HepG2 (cell line): Measurements from ENCODE around the gene UTP3. TPM values are rescaled to one million over a fixed set of nuclear protein-coding genes. Genes with fewer than 3 reads are reported as not detected.
A peak's percentile ranks its signal among the peaks of the same experiment; 100 is the strongest.

ENCODE experiments used
- ATF1 ChIP-seq: IDR thresholded peaks from 2 replicates; pipeline ENCODE4 v1.6.1; 2016; ENCODE audit warnings: mild to moderate bottlenecking, control low read depth
- BCL3 ChIP-seq: sonication (generic); formaldehyde crosslinking; IDR thresholded peaks from 2 replicates; pipeline ENCODE4 v1.5.1; 2020; ENCODE audit warnings: mild to moderate bottlenecking, missing genetic modification reagents, moderate library complexity
- ETS1 ChIP-seq: sonication (generic); formaldehyde crosslinking; IDR thresholded peaks from 2 replicates; pipeline ENCODE4 v1.4.0; 2020; ENCODE audit warnings: missing genetic modification reagents
- GLI4 ChIP-seq: sonication (generic); formaldehyde crosslinking; IDR thresholded peaks from 2 replicates; pipeline ENCODE4 v1.5.1; 2020; ENCODE audit warnings: missing genetic modification reagents, mild to moderate bottlenecking, moderate library complexity, borderline replicate concordance
- HDAC1 ChIP-seq: sonication (generic); formaldehyde crosslinking; IDR thresholded peaks from 2 replicates; pipeline ENCODE4 v1.5.1; 2020; ENCODE audit warnings: mild to moderate bottlenecking, missing genetic modification reagents
- HNRNPLL ChIP-seq: fragments of 200-400 bp; formaldehyde crosslinking; IDR thresholded peaks from 2 replicates; pipeline ENCODE4 v1.6.1; 2017; ENCODE audit warnings: mild to moderate bottlenecking, low read depth, low read length; ENCODE audit not compliant: poor library complexity, severe bottlenecking
- MEIS1 ChIP-seq: sonication (generic); formaldehyde crosslinking; IDR thresholded peaks from 2 replicates; pipeline ENCODE4 v1.9.0; 2021; ENCODE audit warnings: mild to moderate bottlenecking, missing genetic modification reagents, moderate library complexity, borderline replicate concordance
- MTF2 ChIP-seq: sonication (generic); formaldehyde crosslinking; IDR thresholded peaks from 2 replicates; pipeline ENCODE4 v1.5.0; 2020; ENCODE audit warnings: missing genetic modification reagents, borderline replicate concordance
- PAWR ChIP-seq: sonication (generic); formaldehyde crosslinking; IDR thresholded peaks from 2 replicates; pipeline ENCODE4 v1.4.0; 2020; ENCODE audit warnings: missing genetic modification reagents, mild to moderate bottlenecking, borderline replicate concordance
- PCBP2 ChIP-seq: fragments of 200-400 bp; formaldehyde crosslinking; optimal IDR thresholded peaks from 2 replicates; pipeline ENCODE3; 2018; ENCODE audit warnings: low read length, low read depth; ENCODE audit not compliant: poor library complexity, severe bottlenecking
- RXRB ChIP-seq: IDR thresholded peaks from 2 replicates; pipeline ENCODE4 v1.6.1; 2016; ENCODE audit warnings: borderline replicate concordance, missing genetic modification reagents, missing compliant biosample characterization
- TAF15 ChIP-seq: fragments of 200-400 bp; formaldehyde crosslinking; IDR thresholded peaks from one replicate; pipeline ENCODE4 v1.6.1; 2018; ENCODE audit warnings: mild to moderate bottlenecking, low read depth, low read length; ENCODE audit not compliant: poor library complexity, severe bottlenecking
- U2AF2 ChIP-seq: fragments of 200-400 bp; formaldehyde crosslinking; IDR thresholded peaks from 2 replicates; pipeline ENCODE4 v1.6.1; 2017; ENCODE audit warnings: low read depth, mild to moderate bottlenecking, low read length
- ZEB1 ChIP-seq: IDR thresholded peaks from 2 replicates; pipeline ENCODE4 v1.6.1; 2012; ENCODE audit warnings: mild to moderate bottlenecking, low read depth, inconsistent platforms; ENCODE audit not compliant: insufficient replicate concordance
- ZFP91 ChIP-seq: sonication (generic); formaldehyde crosslinking; IDR thresholded peaks from 2 replicates; pipeline ENCODE4 v1.9.0; 2022; ENCODE audit warnings: missing genetic modification reagents, mild to moderate bottlenecking, borderline replicate concordance
- ZNF33B ChIP-seq: sonication (generic); formaldehyde crosslinking; IDR thresholded peaks from 2 replicates; pipeline ENCODE4 v1.5.1; 2020; ENCODE audit warnings: mild to moderate bottlenecking, missing genetic modification reagents
- ZNF431 ChIP-seq: sonication (generic); formaldehyde crosslinking; IDR thresholded peaks from 2 replicates; pipeline ENCODE4 v1.9.0; 2022; ENCODE audit warnings: missing genetic modification reagents, low read depth, mild to moderate bottlenecking, borderline replicate concordance
- ZNF775 ChIP-seq: sonication (generic); formaldehyde crosslinking; IDR thresholded peaks from 2 replicates; pipeline ENCODE4 v1.4.0; 2020; ENCODE audit warnings: missing genetic modification reagents, mild to moderate bottlenecking, moderate library complexity, borderline replicate concordance
- ZNF784 ChIP-seq: sonication (generic); formaldehyde crosslinking; IDR thresholded peaks from 2 replicates; pipeline ENCODE4 v1.5.1; 2020; ENCODE audit warnings: missing genetic modification reagents, mild to moderate bottlenecking, borderline replicate concordance
- ZNF841 ChIP-seq: sonication (generic); formaldehyde crosslinking; IDR thresholded peaks from 2 replicates; pipeline ENCODE4 v1.8.1; 2023; ENCODE audit warnings: missing genetic modification reagents, borderline replicate concordance
- polyA plus RNA-seq, 8 experiments: library from polyadenylated mRNA; depleted of rRNA in 3 of 8; stranded (reverse) in 7 of 8; unstranded in 1 of 8; fragments of >200 nt; fragmentation: Illumina TruSeq in 4 of 8; extraction: Trizol in 4 of 8; gene quantifications; 2 replicates each; pipeline versions ENCODE4 v1.2.1 to v1.2.3, GENCODE V29; 2011 to 2016; ENCODE audit warnings: low read depth in 4 of 8, missing spikeins in 1 of 8, mixed read lengths in 1 of 8; ENCODE audit not compliant: insufficient read depth in 1 of 8
- total RNA-seq, 5 experiments: library from RNA; depleted of rRNA; stranded (reverse); fragments of >200 nt; fragmentation: Illumina TruSeq; extraction: Trizol; gene quantifications; 2 replicates each; pipeline ENCODE4 v1.2.3, GENCODE V29; 2016; ENCODE audit warnings: low read depth in 1 of 5

The UTP3 gene
- total and polyA plus RNA-seq, 2 of the 13 experiments (the other 11 are each of a cell fraction or from before 2014, with no cell fraction given), result 6.9 to 19.5 TPM

GRCh38 chr4:70687821-70688794, at the start of gene UTP3 (continued):
- TF ChIP-seq MEIS1 (peak; percentile 76; the same call in 1 of the 2 replicates), ZNF775 (CRISPR knock-in tag) (no peak), U2AF2 (peak; percentile 21; the same call in 1 of the 2 replicates), ZNF431 (peak; percentile 45; the same call in 1 of the 2 replicates), PCBP2 (no peak), ZNF841 (no peak), TAF15 (no peak), MTF2 (no peak), ZEB1 (no peak), RXRB (CRISPR knock-in tag) (peak; percentile 59; the same call in 1 of the 2 replicates), ETS1 (CRISPR knock-in tag) (no peak), GLI4 (no peak), PAWR (0 out of 2 replicates have a peak, but pooled peaks have one; percentile 59), HNRNPLL (peak; percentile 82), ZNF784 (peak; percentile 82; the same call in 1 of the 2 replicates), HDAC1 (peak; percentile 88), ATF1 (CRISPR knock-in tag) (peak; percentile 82), ZNF33B (CRISPR knock-in tag) (peak; percentile 64; the same call in 1 of the 2 replicates), BCL3 (CRISPR knock-in tag) (peak; percentile 54; the same call in 1 of the 2 replicates), ZFP91 (CRISPR knock-in tag) (peak; percentile 94)
